Ovary (tissue), 9 donors: ENCODE data around the gene IGFL4. TPM values are rescaled to one million over a fixed set of nuclear protein-coding genes. Genes with fewer than 3 reads are reported as not detected.

ENCODE experiments used
- DNase-seq, 5 donors: peaks; one replicate each; pipeline ENCODE4 v3.0.0-alpha.2; 2019 to 2020
- H3K27ac ChIP-seq, 2 donors: fragments of 200-600 bp; one replicate each; pipeline versions ENCODE4 v1.5.1 to v1.8.0; 2019 to 2022
- H3K27me3 ChIP-seq: fragments of 200-600 bp; one replicate; pipeline ENCODE4 v1.8.0; 2022
- H3K36me3 ChIP-seq: fragments of 200-600 bp; sonication (generic); one replicate; pipeline ENCODE4 v1.5.1; 2019
- H3K4me1 ChIP-seq: one replicate; pipeline ENCODE4 v1.8.1; 2013; ENCODE audit warnings: mild to moderate bottlenecking, moderate library complexity; ENCODE audit not compliant: insufficient read depth
- H3K4me3 ChIP-seq: fragments of 200-600 bp; sonication (generic); one replicate; pipeline ENCODE4 v1.5.1; 2017
- H3K9me3 ChIP-seq, 2 donors: fragments of 200-600 bp in 1 of 2; sonication (generic) in 1 of 2; one replicate each; pipeline versions ENCODE4 v1.5.1 to v1.8.1; 2013 to 2019; ENCODE audit warnings: mild to moderate bottlenecking in 1 of 2, moderate library complexity in 1 of 2
- EP300 ChIP-seq: sonication (generic); formaldehyde crosslinking; IDR thresholded peaks from one replicate; pipeline ENCODE4 v1.6.1; 2017; ENCODE audit warnings: antibody characterized with exemption
- POLR2A ChIP-seq: fragments of 450-650 bp; IDR thresholded peaks from one replicate; pipeline ENCODE4 v1.6.1; 2017; ENCODE audit warnings: antibody characterized with exemption, mild to moderate bottlenecking, moderate library complexity
- WGBS, 3 donors: extraction: QIAGEN DNeasy Blood & Tissue Kit in 1 of 3; methylation state at CpG; one replicate each; pipeline versions ENCODE4 v1.1.5 to v1.1.7; 2013 to 2017; 5-methylcytosine and 5-hydroxymethylcytosine counted together
- intact Hi-C, 4 donors: fragments of 100-400 bp; cut with DNase I; formaldehyde crosslinking; loops; one replicate each; pipeline versions ENCODE4 v1.11.0 to v1.15.1; 2022 to 2023
- polyA plus RNA-seq, 2 donors: library from polyadenylated mRNA; stranded (reverse); fragments of 200-250 nt in 1 of 2; fragments of 350-450 nt in 1 of 2; fragmentation: Illumina TruSeq in 1 of 2; extraction: RNeasy Lipid Tissue Mini Kit (QIAGEN cat#74804) in 1 of 2; gene quantifications; one replicate each; pipeline ENCODE4 v1.2.3, GENCODE V29; 2013 to 2014
- total RNA-seq, 7 donors: library from RNA; depleted of rRNA in 2 of 7; stranded (reverse); fragments of >200 nt in 2 of 7; fragmentation: NEBNext Ultra II Directional in 3 of 7; extraction: Animal tissue kit (Norgen Biotek cat#: 25700) in 3 of 7; gene quantifications; one replicate each; pipeline versions ENCODE4 v1.1.0 to v1.2.4, GENCODE V29; 2016 to 2023
- TF ChIP-seq, protein P1 (sequence below), 3 donors: fragments of 450-650 bp in 2 of 3; fragments of 200-600 bp in 1 of 3; IDR thresholded peaks; one replicate each; pipeline versions ENCODE4 v1.5.1 to v1.8.0; 2016 to 2022; ENCODE audit warnings: antibody characterized with exemption in 3 of 3, mild to moderate bottlenecking in 1 of 3
- donor health status: DM: no; HTN: no; CAD: no; lungs with moderate emphysema.
- donor health status: DM: no; HTN: no; CAD: no.
- donor health status: Bipolar disorder and iron deficiency.
- donor health status: DM: yes; HTN: yes; CAD: no.
- donor health status: DM: no; HTN: no; CAD: no.
- donor health status: DM: yes; HTN: yes; CAD: no.

IGFL4 gene
- total and polyA plus RNA-seq, 9 donors = not detected

DNA sequence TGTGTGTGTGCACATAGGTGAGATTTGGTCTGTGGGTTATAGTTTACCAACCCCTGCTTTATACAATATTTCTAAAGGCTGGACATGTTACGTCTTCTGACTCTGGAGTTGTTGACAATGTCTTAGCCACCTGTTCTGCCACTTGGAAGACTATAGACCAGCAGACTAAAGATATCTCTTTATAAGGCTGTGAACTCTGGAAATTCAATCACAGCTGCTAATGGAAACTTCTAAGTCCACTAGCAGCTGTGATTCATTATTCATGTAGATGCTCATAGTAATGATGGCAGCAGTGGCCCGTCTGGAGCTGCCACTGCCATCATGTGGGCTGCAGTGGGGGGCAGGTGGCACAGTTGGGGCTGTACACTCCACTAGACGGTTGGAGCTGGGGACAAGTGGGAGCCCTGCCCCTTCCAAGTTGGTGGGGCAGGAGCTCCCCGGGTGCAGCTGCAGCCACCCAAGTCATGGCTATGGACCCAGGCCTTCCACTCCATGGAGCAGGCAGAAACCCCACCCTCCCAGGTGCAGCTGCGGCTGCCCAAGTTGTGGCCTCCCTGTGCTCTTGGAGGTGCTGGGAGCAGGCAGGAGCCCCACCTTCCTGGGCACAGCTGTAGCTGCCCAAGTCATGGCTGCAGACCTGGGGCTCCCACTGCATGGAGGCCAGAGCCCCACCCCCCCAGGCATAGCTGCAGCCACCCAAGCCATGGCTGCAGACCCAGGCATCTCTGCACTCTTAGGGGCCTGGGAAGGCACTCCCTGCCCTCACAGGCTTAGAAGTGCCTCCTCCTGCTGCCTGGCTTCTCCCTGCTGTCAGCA lies 8.8 kb downstream of the IGFL4 start:
- Histone ChIP-seq H3K27ac (no peak overlapping the region), H3K4me1 (no peaks in the 10 kb centered on the region), H3K9me3 (no peaks in the 10 kb centered on the region), H3K27me3 (no peaks in the 10 kb centered on the region), H3K4me3 (no peak overlapping the region), H3K36me3 (no peaks in the 10 kb centered on the region)
- no peak for TF ChIP-seq EP300
- TF ChIP-seq, protein P1, sequence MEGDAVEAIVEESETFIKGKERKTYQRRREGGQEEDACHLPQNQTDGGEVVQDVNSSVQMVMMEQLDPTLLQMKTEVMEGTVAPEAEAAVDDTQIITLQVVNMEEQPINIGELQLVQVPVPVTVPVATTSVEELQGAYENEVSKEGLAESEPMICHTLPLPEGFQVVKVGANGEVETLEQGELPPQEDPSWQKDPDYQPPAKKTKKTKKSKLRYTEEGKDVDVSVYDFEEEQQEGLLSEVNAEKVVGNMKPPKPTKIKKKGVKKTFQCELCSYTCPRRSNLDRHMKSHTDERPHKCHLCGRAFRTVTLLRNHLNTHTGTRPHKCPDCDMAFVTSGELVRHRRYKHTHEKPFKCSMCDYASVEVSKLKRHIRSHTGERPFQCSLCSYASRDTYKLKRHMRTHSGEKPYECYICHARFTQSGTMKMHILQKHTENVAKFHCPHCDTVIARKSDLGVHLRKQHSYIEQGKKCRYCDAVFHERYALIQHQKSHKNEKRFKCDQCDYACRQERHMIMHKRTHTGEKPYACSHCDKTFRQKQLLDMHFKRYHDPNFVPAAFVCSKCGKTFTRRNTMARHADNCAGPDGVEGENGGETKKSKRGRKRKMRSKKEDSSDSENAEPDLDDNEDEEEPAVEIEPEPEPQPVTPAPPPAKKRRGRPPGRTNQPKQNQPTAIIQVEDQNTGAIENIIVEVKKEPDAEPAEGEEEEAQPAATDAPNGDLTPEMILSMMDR (IDR thresholded peaks at IDR 0.05) = no peak
- no peak for TF ChIP-seq POLR2A
- no peak for DNase-seq
- intact Hi-C loops = loop anchor here in 2 of 4 donors (5.0 kb wide), 2 partner anchors 230 to 235 kb away; no protein-coding TSS in a partner anchor
- 65 to 73% (median 67%) methylated on average over 5 of the region's 5 CpGs for WGBS, 3 donors

DNA sequence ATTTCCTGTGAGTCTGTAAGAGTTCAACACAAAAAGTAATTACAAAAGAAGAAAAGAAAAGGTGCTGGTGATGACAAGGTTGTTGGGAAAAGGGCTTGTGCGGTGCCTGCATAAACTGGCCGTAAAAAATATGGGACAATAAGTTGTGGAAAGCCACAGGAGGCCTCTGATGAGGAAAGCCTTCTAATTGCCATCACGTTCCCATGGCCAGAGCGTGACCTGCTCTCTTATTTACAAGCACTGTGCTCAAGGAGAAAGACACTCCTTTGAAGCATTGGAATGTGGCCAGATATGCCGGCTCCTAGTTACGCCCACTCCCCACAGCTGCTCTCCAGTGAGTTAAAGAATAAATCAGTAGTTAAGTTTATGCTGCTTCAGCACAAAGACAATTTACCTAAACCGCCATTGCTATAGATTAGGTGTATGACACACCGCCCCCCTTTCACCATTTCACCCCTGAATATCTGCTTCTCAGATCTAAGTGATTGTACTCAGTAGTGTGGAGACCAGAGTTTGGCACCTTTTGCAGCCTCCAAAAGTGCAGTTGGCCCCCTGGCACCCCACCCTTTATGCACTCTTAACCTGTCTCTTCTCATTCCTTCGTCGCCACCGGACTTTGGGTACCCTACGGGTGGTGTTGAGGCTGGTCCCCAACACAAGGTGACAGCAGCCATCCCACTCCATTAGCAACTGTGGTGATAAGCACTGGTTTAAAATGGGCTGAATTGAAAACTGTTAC lies 9.8 kb downstream of the IGFL4 start:
- WGBS, 3 donors = 31 to 40% (median 34%) methylated on average over 12 of the region's 12 CpGs
- intact Hi-C loops = loop anchor here in 2 of 4 donors (5.0 kb wide), 2 partner anchors 231 to 236 kb away; no protein-coding TSS in a partner anchor
- TF ChIP-seq, protein P1 (IDR thresholded peaks at IDR 0.05) = no peak
- no peak for TF ChIP-seq EP300
- no peak for TF ChIP-seq POLR2A
- Histone ChIP-seq H3K4me3 (no peak overlapping the region), H3K4me1 (no peaks in the 10 kb centered on the region), H3K27me3 (no peaks in the 10 kb centered on the region), H3K36me3 (no peaks in the 10 kb centered on the region), H3K27ac (no peak overlapping the region), H3K9me3 (no peaks in the 10 kb centered on the region)
- DNase-seq = no peak

DNA sequence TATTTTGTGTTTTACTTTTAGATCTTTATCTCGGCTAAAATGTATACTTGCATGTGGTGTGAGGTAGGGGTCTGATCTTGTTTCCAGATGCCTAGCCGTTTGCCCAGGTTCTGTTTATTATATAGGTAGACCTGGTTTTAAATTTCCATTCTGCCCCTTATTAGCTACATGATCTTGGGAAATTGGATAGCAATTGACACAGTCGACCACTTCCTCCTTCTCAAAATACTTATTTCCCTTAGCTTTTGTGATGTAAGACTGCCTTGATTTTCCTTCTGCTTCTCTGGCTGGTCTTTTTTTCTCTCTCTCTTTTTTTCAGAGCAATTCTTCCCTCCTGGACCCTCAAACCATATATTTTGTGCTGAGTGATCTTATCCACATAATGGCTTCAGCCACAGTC lies 15.0 kb downstream of the IGFL4 start:
- no peaks in the 10 kb centered on the region for H3K9me3 ChIP-seq
- 81 to 88% (median 88%) methylated on average over 3 of the region's 3 CpGs for WGBS, 3 donors
- no peak overlapping the region for H3K4me3 ChIP-seq
- no peaks in the 10 kb centered on the region for H3K27me3 ChIP-seq
- intact Hi-C loops = loop anchor here in 2 of 4 donors (5.0 to 10.0 kb wide), 2 partner anchors 236 to 509 kb away; no protein-coding TSS in a partner anchor
- H3K4me1 ChIP-seq = no peaks in the 10 kb centered on the region
- DNase-seq = no peak
- no peak overlapping the region for H3K27ac ChIP-seq
- TF ChIP-seq EP300 (no peak), POLR2A (no peak)
- TF ChIP-seq, protein P1 (IDR thresholded peaks at IDR 0.05) = no peak
- H3K36me3 ChIP-seq = no peaks in the 10 kb centered on the region

DNA sequence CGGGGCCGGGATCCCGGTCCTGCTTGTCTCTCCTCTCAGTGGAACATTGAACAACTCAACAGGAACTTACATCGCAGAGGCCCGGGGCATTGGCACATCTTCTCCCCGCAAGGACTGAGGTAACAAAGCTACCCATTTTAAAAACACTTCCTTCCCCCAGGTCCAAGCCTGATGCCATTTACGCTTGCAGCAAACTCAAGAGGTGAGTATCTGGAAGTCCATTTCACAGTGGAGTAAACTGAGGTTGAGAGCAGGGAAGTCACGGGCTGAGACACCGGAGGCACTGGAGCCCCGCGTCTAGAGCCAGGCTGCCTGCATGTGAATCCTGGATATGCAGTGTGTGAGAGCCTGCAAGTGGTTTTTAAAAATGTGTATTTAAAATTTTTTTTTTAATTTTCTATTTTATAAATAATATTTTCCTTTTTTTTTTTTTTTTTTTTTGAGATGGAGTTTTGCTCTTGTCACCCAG lies 17.5 kb downstream of the IGFL4 start:
- H3K27ac ChIP-seq = no peak overlapping the region
- H3K36me3 ChIP-seq = no peaks in the 10 kb centered on the region
- H3K27me3 ChIP-seq = no peaks in the 10 kb centered on the region
- DNase-seq = no peak
- no peaks in the 10 kb centered on the region for H3K9me3 ChIP-seq
- H3K4me3 ChIP-seq = no peak overlapping the region
- TF ChIP-seq, protein P1 (IDR thresholded peaks at IDR 0.05) = no peak
- TF ChIP-seq POLR2A = no peak
- no peak for TF ChIP-seq EP300
- no peaks in the 10 kb centered on the region for H3K4me1 ChIP-seq
- intact Hi-C loops = loop anchor here in 1 of 4 donors (10.0 kb wide), 1 partner anchor 511 kb away; no protein-coding TSS in a partner anchor
- 56 to 60% (median 57%) methylated on average over 11 of the region's 11 CpGs for WGBS, 3 donors
